TTC549 (cell line): ENCODE results near the gene ITIH5.

ENCODE experiments used
- FAIRE-seq: peaks from 2 replicates; lab custom pipeline; 2012; peaks lifted over from hg19 to GRCh38; lab: Jason Lieb, UNC

The ITIH5 gene

DNA sequence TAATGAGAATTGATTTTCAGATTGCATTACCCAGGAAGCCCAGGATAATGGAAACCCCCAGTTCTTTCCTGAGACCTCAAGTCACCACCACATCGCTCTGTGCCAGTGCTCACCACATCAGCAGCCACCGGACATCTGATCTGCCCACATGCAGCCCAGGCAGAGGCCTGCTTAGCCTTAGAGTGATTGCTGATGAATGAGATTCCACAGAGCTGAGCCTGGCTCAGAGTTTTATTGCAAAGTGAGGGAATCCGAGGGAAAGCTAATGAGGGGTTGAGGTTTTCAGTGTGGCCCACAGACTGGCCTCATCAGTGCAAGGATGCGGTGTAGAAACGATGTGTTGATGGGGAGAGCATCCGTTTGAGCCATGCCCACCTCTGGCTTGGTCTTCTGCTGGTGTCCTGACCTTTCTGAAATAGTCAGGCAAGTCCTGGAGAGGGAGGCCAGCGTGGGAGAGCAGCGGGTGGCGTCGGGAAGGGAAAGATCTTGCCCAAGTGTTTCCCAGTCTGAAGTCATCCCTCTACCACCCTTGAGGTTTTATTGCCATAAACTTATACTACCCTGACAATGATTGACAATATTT is 120.3 kb downstream of the ITIH5 start:
- FAIRE-seq: no peak

DNA sequence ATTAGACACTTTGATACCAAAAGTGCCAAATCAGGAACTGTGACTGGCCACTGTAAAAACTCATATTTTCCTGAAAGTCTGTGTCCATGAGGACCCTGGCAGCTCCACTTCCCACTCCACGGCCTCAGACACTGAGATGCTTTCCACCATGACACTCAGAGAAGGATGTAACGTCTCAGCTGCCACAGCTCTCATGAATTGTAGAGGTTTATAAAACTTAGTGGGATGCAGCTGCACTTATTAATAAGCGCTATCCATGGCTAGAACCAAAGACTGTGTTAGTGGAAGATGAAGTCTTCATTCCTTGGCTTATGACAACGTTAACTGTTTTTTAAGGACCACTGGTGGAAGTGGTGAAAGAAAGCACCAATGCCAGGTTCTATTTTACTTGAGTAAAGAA is 121.0 kb downstream of the ITIH5 start:
- FAIRE-seq: no peak

DNA sequence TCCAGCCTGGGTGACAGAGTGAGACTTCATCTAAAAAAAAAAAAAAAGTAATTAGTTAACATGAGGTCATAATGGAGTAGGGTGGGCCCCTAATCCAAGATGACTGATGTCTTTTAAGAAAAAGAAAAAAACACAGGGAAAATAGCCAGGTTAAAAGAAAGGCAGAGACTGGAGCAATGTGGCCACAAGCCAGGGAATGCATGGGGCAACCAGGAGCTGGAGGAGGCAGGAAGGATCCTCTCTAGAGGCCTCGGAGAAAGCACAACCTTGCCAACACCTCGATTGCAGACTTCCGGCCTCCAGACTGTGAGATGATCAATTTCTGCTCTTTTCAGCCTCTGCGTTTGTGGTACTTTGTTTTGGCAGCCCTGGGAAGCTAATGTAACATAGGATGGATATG is 121.5 kb downstream of the ITIH5 start:
- no peak for FAIRE-seq

DNA sequence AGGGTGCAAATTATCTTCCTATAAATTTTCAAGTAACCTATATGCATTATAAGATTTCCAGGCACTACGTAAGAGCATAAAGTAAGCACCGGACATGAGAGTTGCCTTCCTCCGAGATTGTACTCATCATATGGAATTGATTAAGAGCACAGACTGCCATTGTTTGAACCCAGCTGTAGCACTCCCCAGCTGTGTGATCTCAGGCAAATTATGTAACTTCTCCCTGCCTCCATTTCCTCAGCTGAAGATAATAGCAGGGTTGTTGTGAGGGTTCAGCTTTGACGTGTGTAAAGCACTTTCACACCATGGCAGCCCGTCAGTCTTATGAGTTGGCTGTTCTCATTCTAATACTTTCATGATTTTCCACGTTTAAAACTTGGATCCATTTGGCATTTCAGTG is 122.6 kb downstream of the ITIH5 start:
- no peak for FAIRE-seq

DNA sequence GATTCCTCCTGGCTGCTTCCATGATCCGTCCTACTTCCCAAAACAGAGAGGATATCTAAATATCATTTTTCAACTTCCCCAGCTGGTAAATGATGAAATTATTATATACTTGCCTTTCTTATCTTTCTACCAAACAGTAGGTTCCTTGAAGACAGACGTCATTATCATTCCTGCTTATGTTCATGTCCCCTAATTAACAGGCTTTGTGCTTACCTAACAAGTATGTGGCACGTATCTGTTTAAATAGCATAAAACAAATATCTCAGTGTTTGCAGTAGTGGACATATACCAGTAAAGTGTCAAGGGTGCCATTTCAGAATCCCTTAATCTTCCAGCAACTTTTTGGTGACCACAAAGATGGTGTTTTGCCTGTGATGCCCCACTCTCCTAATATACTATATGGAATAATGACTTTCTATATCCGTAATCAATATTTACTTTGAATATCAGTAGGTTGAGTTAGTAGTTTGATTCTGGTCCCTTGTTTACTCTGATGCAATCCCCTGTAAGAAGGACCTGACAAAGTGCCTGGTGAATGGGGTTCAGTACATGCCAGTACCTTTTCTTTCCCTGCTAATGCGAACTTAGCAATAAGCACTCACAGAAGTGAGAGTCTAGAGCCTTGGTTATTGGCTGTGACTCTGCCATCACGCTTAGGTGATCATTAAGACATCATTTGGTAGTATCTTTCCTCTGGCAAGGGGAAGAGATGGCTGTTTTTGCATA is 124.4 kb downstream of the ITIH5 start:
- FAIRE-seq: no peak

DNA sequence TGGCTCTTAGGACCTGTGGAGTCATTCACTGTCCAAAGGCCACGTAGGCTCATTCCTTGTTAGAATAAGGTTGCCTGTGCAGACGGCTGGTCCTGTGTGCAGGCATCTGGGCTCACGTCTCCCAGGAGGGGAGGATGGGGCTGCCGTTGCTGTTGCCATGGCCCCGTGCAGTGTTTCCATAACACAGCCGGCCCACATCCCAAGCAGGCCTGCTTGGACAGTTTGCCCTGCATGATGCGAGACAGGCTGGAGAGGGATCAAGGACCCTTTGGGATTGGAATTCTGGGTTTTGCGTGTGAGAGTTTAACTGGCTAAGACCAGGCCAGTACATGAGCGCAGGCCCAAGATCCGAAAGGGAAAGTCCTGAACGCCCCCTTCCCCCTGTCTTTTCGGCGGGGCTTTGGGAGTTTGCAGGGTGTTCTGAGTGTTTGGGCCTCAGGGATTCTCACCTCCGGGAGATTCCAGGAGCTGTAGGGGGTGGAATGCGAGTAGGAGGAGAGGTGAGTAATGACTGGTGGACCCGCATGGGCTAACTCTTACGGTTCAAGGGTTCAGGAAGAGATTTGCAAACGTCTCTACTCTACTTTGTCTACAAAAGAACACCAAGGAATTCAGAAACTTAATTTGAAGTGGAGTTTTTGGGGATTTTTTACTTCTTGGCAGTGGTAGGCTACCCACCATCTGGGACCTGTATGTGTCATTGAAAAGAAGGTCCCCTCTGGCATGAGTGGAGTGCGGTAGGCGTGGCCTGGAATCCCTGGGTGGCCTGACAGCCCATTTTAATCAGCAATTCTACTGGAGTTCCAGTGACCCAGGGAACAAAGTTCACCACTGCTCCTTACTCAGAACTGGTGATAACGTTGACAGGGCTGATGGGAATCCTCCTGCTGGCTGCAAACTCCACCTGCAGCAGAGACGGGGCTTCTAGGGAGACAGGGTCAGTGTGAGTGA is 125.4 kb downstream of the ITIH5 start:
- no peak for FAIRE-seq

DNA sequence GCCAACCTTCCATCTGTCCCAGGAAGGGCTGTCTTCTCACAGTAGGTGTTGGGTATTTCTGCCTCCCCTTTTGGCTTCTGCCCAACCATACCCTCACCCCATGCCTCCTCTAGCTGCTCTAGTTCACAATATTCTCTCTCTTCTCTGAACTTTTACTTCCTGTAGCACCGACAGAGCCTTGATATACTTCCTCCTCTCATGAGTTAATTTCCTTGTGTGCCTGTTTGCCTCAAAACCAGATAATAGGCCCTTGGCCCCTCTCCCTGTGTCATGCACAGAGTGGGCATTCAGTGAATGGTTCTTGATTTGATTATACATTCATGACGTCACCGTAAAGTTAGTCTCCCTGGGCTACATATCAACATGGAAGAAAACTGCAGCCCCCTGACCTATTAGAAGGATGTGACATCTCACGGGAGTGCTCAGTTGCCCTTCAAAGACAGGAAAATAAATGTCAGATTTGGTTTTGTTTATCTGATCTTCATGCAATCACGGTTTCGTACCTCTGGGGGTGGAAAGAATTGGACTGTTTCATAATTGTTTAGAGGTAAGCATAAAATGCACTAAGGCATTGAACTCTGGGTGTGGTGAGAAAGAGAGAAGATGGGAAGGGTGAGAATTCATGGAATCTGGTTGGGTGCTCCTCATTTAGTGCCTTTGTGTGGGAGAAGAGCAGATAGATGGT is 127.7 kb downstream of the ITIH5 start:
- no peak for FAIRE-seq

DNA sequence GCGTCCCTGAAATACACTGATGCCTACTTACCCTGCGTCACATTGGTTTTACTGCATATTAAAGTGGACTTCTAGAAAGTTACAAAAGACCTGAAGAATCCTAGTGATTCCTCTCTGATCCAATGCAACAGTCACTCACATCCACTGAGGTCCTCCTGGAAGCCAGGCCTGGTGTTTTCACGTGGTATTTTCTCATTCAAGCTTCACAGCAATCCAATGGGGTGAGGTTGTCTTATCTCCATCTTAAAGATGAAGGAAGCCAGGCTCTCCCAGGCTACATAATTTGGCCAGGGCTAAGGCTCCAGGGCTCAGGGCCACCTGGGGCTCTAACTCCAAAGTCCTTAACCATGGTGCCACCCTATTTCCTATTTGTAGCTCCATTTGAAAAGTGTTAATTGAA is 129.6 kb downstream of the ITIH5 start:
- no peak for FAIRE-seq

DNA sequence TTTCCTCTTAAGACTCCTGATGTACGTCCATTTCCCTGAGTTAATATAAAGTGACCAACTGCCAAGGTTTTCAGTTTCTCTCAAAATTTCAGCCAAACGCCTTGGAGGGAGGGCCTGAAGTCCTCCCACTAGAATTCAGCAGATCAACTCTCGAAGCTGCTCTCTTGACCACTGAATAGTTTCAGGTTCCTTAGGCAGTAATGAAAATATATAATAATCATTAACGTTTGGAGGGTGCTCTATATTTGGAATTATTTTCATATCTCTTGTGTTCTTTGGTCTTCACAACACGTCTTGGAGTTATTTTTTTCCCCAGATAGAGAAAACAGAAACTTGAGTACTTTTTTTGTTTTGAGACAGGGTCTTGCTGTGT is 132.3 kb downstream of the ITIH5 start:
- FAIRE-seq: no peak

DNA sequence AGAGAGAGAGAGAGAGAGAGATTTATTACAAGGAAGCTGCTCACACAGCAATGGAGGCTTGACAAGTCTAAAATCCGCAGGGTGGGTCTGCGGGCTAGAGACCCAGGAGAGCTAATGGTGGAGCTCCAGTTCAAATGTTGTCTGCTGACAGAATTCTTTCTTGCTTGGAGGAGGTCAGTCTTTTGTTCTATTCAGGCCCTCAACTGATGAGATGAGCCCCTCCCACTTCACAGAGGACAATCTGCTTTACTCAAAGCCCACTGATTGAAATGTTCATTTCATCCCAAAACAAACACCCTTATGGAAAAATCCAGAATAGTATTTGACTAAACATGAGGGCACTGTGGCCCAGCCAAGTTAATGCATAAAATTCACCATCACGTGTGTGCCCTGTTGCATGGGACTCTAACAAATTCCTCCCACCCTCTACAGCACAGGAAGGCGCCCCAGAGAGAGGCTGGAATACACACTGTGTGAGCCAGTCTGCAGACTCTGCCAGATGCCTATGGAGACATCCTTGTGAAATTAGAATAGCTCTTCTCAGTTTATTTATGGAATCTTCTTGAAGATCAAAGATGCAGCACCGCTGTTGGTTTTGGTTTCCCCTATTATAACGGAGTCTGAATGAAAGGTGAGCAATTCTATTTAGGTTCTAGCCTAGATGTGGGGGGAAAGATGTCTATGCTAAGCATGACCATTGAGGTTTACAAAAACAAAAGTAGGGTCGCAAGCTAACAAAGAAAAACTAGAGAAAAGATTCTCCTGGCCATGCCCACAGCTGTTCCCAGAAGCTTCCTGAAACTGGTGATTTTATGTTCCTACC is 132.9 kb downstream of the ITIH5 start:
- FAIRE-seq: no peak

DNA sequence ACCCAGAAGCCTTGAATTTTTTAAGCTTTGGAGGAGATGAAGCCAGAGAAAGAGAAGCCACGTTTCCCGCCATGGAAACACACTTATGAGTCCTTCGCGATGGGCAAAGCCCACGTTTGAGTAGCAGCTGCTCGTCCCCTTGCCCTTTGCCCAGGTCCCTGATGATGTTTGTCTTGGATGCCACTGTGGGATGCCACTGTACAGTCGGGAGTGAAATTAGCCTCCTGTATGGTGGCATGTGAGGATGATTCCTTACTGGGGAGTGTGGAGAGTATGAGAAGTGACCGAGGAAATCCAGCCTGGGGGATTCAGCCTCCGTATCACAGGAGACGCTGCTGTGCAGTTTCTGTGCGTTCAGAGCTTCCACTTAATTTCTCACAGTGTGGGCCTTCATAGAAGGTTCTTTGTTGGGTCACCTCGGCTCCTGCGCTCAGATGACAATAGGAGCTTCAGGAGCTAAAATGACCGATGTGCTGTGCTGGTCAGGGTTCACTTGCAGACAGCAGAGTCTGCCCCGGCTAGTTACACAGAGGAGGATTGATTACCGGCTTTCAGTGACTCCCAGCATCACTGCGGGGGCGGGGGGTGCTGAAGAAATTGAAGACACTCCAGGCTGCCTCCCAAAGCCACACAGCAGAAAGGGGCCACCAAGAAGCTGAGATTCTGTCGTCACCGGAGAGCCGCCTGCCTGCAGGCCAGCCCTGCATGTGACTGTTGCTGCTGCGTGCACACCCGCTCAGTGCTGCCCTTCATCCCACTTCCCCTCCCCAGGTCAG is 133.9 kb downstream of the ITIH5 start:
- no peak for FAIRE-seq

DNA sequence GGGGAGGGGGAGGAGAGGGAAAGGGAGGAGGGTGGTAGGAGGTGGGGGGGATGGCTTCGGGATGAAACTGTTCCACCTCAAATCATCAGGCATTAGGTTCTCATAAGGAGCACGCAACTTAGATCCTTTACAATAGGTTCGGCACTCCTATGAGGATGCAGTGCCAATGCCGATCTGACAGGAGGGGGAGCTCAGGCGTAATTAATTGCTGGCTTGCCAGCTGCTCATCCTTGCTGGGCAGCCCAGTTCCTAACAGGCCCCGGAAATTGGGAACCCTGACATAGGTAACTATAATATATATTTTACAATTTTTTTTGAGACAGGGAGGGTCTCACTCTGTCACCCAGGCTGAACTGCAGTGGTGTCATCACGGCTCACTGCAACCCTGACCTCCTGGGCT is 137.1 kb downstream of the ITIH5 start:
- FAIRE-seq: no peak

DNA sequence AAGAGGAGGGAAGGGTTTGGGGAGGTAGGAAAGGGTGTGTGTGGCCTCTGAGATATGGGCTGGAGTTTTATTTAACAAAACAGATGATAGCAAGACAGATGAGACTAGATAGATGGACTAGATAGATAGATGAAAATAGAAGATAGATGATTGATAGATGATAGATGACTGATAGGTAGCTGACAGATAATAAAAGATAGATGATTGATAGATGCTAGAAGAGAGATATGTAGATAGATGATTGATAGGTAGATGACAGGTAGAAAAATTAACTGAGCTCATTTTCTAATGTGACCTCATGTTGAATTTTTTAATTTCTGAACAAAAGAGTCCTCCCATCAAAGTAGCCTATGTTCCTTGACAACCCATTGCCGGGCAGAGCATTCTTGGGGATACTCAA is 139.3 kb downstream of the ITIH5 start:
- FAIRE-seq: no peak

DNA sequence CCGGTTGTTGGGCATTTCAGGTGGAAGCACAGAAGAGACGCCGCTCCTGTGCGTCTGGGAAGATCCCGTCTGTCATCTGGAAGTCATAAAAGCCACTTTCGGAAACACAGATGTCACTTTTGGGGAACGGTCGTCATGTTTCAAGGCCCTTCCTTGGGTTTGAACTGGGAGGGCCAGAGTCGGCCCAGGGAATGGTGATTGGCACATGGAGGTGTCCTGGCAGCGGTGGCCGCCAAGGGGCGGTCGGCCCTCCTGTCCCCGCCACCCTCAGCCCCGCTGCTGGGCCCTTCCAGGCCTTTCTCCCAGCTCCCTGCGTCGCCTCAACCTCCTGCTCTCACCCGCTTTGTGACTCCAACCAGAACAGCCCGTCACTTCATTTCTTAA is 140.8 kb downstream of the ITIH5 start:
- no peak for FAIRE-seq

DNA sequence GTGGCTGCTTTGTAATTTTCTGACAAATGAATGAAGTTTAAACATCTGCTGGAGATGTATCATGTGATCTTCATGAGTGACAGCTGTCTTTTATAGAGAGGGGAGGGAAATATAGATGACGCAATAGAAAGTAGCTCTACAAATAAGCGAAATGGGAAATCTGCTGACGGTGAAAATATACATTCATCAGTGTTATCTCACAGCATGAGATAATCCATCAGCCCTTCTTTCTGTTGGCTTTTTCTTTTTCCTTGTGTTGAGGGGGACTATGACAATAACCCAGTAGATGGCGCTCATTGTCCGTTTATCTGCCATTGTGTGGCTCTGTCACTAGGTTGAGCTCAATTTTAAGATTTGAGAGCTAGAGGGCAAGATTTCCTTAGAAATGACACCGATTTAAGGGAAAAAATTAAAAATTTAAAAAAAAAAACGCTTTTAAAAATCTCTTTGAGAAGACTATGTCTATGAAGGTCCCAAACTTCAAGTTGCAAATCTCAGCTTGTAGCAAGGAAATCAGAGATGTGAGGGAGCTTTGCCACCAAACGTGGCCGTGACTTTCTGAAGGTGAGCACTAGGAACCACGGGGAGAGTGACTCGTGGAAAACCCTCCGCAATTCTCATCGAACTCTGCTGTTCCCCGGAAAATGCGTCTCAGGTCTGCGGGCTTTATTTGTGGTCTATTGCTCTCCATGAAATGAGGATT is 141.3 kb downstream of the ITIH5 start:
- FAIRE-seq: peak; percentile 91

DNA sequence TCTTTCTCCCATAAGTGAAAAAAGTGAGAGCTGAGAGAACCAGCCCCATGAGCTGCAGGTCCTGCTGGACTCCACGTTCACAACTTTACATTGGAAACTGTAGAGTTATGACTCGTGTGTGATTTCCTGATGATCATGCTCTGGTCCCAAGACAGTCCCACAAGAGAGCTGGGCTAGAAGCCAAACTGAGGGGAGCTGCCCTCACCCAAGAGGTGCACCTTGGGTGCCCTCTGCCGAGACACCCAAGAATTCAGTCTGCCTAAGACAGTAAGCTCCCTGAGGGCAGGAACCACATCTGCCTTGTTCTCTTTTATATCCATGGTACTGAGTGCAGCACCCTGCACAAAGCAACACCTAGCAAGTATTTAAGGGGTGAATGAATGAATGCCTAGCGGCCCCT is 143.1 kb downstream of the ITIH5 start:
- FAIRE-seq: no peak

DNA sequence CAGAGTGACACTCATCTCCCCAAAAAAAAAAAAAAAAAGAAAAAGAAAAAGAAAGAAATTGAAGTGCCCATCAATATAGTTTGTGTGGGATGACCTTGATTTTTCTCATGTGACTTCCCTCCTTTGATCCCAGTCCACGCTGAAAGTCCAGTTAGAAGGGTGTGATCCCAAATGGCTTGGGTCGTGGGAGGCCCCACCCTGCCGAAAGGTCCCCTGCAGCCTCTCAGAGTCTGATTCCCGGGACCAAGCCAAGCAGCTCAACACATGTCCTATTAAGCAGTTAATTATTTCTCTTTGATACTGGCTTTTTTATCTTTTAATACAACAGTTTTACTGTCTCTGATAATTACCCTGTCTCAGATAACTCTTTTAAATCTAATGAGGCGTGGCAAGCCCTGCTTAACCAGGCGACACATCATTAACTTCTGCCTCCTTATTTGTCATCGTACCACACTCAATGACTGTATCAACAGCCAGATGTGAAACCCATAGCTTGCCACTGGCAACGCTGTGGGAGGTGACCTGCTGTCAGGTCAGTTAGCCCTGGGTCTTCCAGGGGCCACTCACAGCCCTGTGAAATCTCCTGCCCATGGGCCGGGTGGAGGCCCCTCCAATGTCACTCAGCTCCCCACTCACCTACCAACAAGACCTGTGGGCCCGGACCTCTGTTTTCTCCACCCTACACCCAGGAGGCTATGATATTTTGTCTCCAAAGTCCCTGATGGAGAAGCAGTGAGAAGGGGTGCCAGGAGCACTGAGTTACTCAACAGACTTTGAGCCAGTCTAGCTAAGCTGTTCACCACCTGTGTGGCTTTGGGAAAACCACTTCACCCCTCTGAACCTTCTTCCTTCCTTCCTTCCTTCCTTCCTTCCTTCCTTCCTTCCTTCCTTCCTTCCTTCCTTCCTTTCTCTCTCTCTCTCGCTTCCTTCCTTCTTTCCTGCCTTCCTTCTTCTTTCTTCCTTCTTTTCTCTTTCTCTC is 146.0 kb downstream of the ITIH5 start:
- no peak for FAIRE-seq

DNA sequence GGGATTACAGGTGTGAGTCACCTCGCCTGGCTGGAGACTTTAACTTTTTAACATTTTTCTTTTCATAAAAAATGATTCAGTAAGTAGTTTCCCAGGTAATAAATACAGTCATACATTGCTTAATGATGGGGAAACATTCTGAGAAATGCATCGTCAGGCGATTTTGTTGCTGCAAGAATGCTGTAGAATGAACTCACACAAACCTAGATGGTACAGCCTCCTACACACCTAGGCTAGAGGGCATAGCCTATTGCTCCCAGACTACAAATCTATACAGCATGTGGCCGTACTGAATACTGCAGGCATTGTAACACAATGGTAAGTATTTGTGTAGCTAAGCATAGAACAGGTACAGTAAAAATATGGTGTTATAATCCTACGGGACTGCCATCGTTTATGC is 147.4 kb downstream of the ITIH5 start:
- FAIRE-seq: no peak

DNA sequence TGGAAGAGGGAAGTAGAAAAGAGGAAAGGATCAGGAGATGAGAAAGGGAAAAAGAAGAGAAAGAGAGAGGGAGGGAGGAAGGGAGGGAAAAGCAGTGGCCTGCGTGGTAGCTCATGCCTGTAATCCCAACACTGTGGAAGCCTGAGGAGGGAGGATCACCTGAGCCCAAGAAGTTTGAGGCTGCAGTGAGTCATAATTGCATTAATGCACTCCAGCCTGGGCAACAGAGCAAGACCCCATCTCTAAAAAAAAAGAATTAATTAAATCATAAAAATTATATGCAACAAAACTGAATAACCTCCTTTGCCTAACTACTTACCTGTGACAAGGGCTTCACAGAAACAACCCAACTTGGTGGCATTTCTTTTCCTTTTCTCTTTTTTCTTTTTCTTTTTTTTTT is 148.1 kb downstream of the ITIH5 start:
- FAIRE-seq: no peak
